Upper lobe of right lung (tissue), 1 donor: ENCODE measurements around the gene UBR2. TPM values are rescaled to one million over a fixed set of nuclear protein-coding genes. Genes with fewer than 3 reads are reported as not detected.
"Not testable (repeated sequence)": the region's sequence is repeated elsewhere in the genome, so short reads cannot be mapped to it uniquely, and the experiment has no call there.

Experiments
- ATAC-seq: fragments of 200-7000 bp; cut with Tn5 transposase; one replicate; pipeline ENCODE4 v1.9.1; 2020; ENCODE audit warnings: mild to moderate bottlenecking, moderate library complexity
- DNase-seq: peaks from one replicate; pipeline ENCODE4 v3.0.0-alpha.2; 2020
- H3K27ac ChIP-seq: fragments of 200-600 bp; one replicate; pipeline ENCODE4 v1.8.0; 2022
- H3K27me3 ChIP-seq: fragments of 200-600 bp; one replicate; pipeline ENCODE4 v1.8.0; 2022; ENCODE audit warnings: mild to moderate bottlenecking
- H3K36me3 ChIP-seq: fragments of 200-600 bp; one replicate; pipeline ENCODE4 v1.8.0; 2022
- H3K4me1 ChIP-seq: fragments of 200-600 bp; one replicate; pipeline ENCODE4 v1.8.0; 2022
- H3K4me3 ChIP-seq: fragments of 200-600 bp; one replicate; pipeline ENCODE4 v1.8.0; 2022; ENCODE audit warnings: mild to moderate bottlenecking
- H3K9me3 ChIP-seq: fragments of 200-600 bp; one replicate; pipeline ENCODE4 v1.8.0; 2022
- CTCF ChIP-seq: fragments of 200-600 bp; IDR thresholded peaks from one replicate; pipeline ENCODE4 v1.8.0; 2022; ENCODE audit warnings: antibody characterized with exemption
- intact Hi-C: fragments of 100-400 bp; cut with DNase I; formaldehyde crosslinking; loops from one replicate; pipeline ENCODE4 v1.11.0; 2022
- total RNA-seq: library from RNA; stranded (reverse); fragmentation: NEBNext Ultra II Directional; extraction: Animal tissue kit (Norgen Biotek cat#: 25700); gene quantifications from one replicate; pipeline ENCODE4 v1.2.1, GENCODE V29; 2021
- donor health status: DM: no; HTN: yes; CAD: no; lungs with severe emphysema.

The UBR2 gene
- total RNA-seq, 1 donor from 2014 or later: 36.6 TPM

GRCh38 chr6:42664718-42665117 lies 100.9 kb downstream of the UBR2 start:
- H3K9me3 ChIP-seq: no peaks in the 10 kb centered on the region
- H3K27me3 ChIP-seq: no peaks in the 10 kb centered on the region
- DNase-seq (no peak), ATAC-seq (no peak)
- intact Hi-C loops: loop anchor here (10.0 kb wide), 1 partner anchor 210 kb away; the partner anchor contains the start of gene RPL7L1
- peaks cover 87% of the 10 kb centered on the region for H3K36me3 ChIP-seq
- H3K27ac ChIP-seq: no peak overlapping the region
- H3K4me1 ChIP-seq: peaks cover 3% of the 10 kb centered on the region
- no peak overlapping the region for H3K4me3 ChIP-seq
- TF ChIP-seq CTCF: no peak

- H3K9me3 ChIP-seq, H3K27me3 ChIP-seq, H3K4me1 ChIP-seq, H3K27ac ChIP-seq, H3K4me3 ChIP-seq, ATAC-seq, DNase-seq: not testable (repeated sequence)
- peaks cover 100% of the 10 kb centered on the region for H3K36me3 ChIP-seq
- intact Hi-C loops: loop anchor here (10.0 kb wide), 1 partner anchor 50 kb away; the partner anchor contains the start of gene PRPH2
Measured at GRCh38 chr6:42674368-42674767, 110.5 kb downstream of the UBR2 start.

- Histone ChIP-seq H3K9me3 (no peaks in the 10 kb centered on the region), H3K27ac (no peak overlapping the region), H3K4me3 (no peak overlapping the region), H3K27me3 (no peaks in the 10 kb centered on the region), H3K4me1 (no peaks in the 10 kb centered on the region), H3K36me3 (peaks cover 100% of the 10 kb centered on the region)
- intact Hi-C loops: loop anchor here (10.0 kb wide), 1 partner anchor 50 kb away; the partner anchor contains the start of gene PRPH2
- DNase-seq (no peak), ATAC-seq (no peak)
- TF ChIP-seq CTCF: no peak
Measured at GRCh38 chr6:42674780-42675179, 111.0 kb downstream of the UBR2 start.

GRCh38 chr6:42679358-42679757 lies 115.5 kb downstream of the UBR2 start:
- H3K27ac ChIP-seq: no peak overlapping the region
- intact Hi-C loops: loop anchor here (10.0 kb wide), 1 partner anchor 45 kb away; the partner anchor contains the start of gene PRPH2
- H3K36me3 ChIP-seq: peaks cover 99% of the 10 kb centered on the region
- DNase-seq (no peak), ATAC-seq (no peak)
- no peaks in the 10 kb centered on the region for H3K9me3 ChIP-seq
- no peak overlapping the region for H3K4me3 ChIP-seq
- no peaks in the 10 kb centered on the region for H3K4me1 ChIP-seq
- no peak for TF ChIP-seq CTCF
- no peaks in the 10 kb centered on the region for H3K27me3 ChIP-seq

GRCh38 chr6:42688281-42688680 lies 124.5 kb downstream of the UBR2 start:
- Histone ChIP-seq H3K27ac (no peak overlapping the region), H3K4me1 (peaks cover 12% of the 10 kb centered on the region), H3K27me3 (no peaks in the 10 kb centered on the region), H3K9me3 (no peaks in the 10 kb centered on the region), H3K4me3 (no peak overlapping the region), H3K36me3 (peaks cover 91% of the 10 kb centered on the region)
- DNase-seq: no peak
- intact Hi-C loops: no loop called here
- ATAC-seq: no peak
- TF ChIP-seq CTCF: no peak

- H3K9me3 ChIP-seq: no peaks in the 10 kb centered on the region
- TF ChIP-seq CTCF: no peak
- H3K27me3 ChIP-seq: no peaks in the 10 kb centered on the region
- no peak overlapping the region for H3K27ac ChIP-seq
- intact Hi-C loops: no loop called here
- DNase-seq (no peak), ATAC-seq (no peak)
- H3K4me3 ChIP-seq: no peak overlapping the region
- H3K36me3 ChIP-seq: peaks cover 91% of the 10 kb centered on the region
- H3K4me1 ChIP-seq: peaks cover 12% of the 10 kb centered on the region
Measured at GRCh38 chr6:42689371-42689770, 125.5 kb downstream of the UBR2 start.
